HCT116 (cell line): Measurements from ENCODE around the gene C12orf57. TPM values are rescaled to one million over a fixed set of nuclear protein-coding genes. Genes with fewer than 3 reads are reported as not detected.

Experiments
- ATAC-seq: fragments of 200-7000 bp; cut with Tn5 transposase; 2 replicates; pipeline ENCODE4 v1.9.1; 2020; ENCODE audit warnings: mild to moderate bottlenecking, moderate library complexity
- BruUV-seq: library from RNA; stranded (reverse); fragments of 400-500 nt; replicated peaks from 2 replicates; lab custom pipeline; 2021; lab: Mats Ljungman, UMichigan
- CTCF ChIA-PET: fragments of 300-600 bp; sonication (Branson Sonifier 250); formaldehyde crosslinking; loops from one replicate; lab custom pipeline; 2021; ENCODE audit warnings: antibody characterized with exemption; lab: Charles Lee
- POLR2A ChIA-PET: fragments of 300-600, 350-600 bp; sonication (Branson Sonifier 250); formaldehyde crosslinking; loops from one replicate; lab custom pipeline; 2021; ENCODE audit warnings: antibody characterized with exemption; lab: Charles Lee
- RAD21 ChIA-PET, 2 experiments: fragments of 300-600 bp; sonication (Branson Sonifier 250); formaldehyde crosslinking; loops; one replicate each; lab custom pipeline; 2023; ENCODE audit warnings: low total read pairs in 2 of 2; ENCODE audit not compliant: uncharacterized antibody in 2 of 2, unreplicated experiment in 2 of 2, low non-redundant PET in 1 of 2; lab: Charles Lee
- DNase-seq: peaks from one replicate; pipeline ENCODE4 v3.0.0-alpha.2; 2010; ENCODE audit warnings: low read depth, low spot score
- H2AFZ ChIP-seq: fragments of 200-600 bp; shearing (Covaris generic), sonication (generic); 2 replicates; pipeline ENCODE4 v1.6.1; 2017; ENCODE audit warnings: low read depth, mixed run types, mixed read lengths, antibody characterized with exemption, low read length; ENCODE audit not compliant: poor library complexity, severe bottlenecking
- H3K27ac ChIP-seq: 2 replicates; pipeline ENCODE4 v1.5.1; 2012; ENCODE audit warnings: low read depth, low read length
- H3K27me3 ChIP-seq: fragments of 200-600 bp; sonication (generic); 2 replicates; pipeline ENCODE4 v1.6.1; 2016; ENCODE audit warnings: mixed run types, low read length, mixed read lengths; ENCODE audit not compliant: insufficient read depth
- H3K36me3 ChIP-seq, 2 experiments: fragments of 200-500 bp in 1 of 2; fragments of 200-600 bp in 1 of 2; sonication (Bioruptor generic) in 1 of 2; sonication (generic) in 1 of 2; 2 replicates each; pipeline versions ENCODE4 v1.5.1 to v1.6.1; 2014 to 2016; ENCODE audit warnings: low read length in 2 of 2, inconsistent platforms in 1 of 2, mixed read lengths in 1 of 2, mixed run types in 1 of 2; ENCODE audit not compliant: insufficient read depth in 2 of 2, control insufficient read depth in 1 of 2
- H3K4me1 ChIP-seq, 2 experiments: fragments of 200-600 bp in 1 of 2; sonication (generic) in 1 of 2; 2 replicates each; pipeline versions ENCODE4 v1.5.1 to v1.6.1; 2012 to 2017; ENCODE audit warnings: low read length in 2 of 2, inconsistent platforms in 1 of 2, mild to moderate bottlenecking in 1 of 2, mixed read lengths in 1 of 2, mixed run types in 1 of 2, moderate library complexity in 1 of 2; ENCODE audit not compliant: insufficient read depth in 2 of 2, control insufficient read depth in 1 of 2
- H3K4me2 ChIP-seq: fragments of 200-600 bp; sonication (generic); 2 replicates; pipeline ENCODE4 v1.6.1; 2017; ENCODE audit warnings: mixed run types, low read length, mixed read lengths
- H3K4me3 ChIP-seq, 2 experiments: fragments of 200-600 bp in 1 of 2; sonication (generic) in 1 of 2; replicated peaks in 1 of 2; 2 replicates each; pipeline ENCODE4 v1.5.1; 2011 to 2016; ENCODE audit warnings: low read length in 2 of 2, control low read depth in 1 of 2, low read depth in 1 of 2, mild to moderate bottlenecking in 1 of 2, mixed read lengths in 1 of 2, mixed run types in 1 of 2
- H3K79me2 ChIP-seq: fragments of 200-600 bp; sonication (generic); 2 replicates; pipeline ENCODE4 v1.6.1; 2017; ENCODE audit warnings: mild to moderate bottlenecking, mixed run types, low read length, moderate library complexity, mixed read lengths; ENCODE audit not compliant: insufficient read depth
- H3K9ac ChIP-seq: fragments of 200-600 bp; sonication (generic); 2 replicates; pipeline ENCODE4 v1.6.1; 2016; ENCODE audit warnings: low read length, mixed read lengths
- H3K9me2 ChIP-seq: fragments of 200-600 bp; sonication (generic), shearing (Covaris generic); 2 replicates; pipeline ENCODE4 v1.6.1; 2017; ENCODE audit warnings: mixed run types, mild to moderate bottlenecking, moderate library complexity; ENCODE audit not compliant: insufficient read depth
- H3K9me3 ChIP-seq, 2 experiments: fragments of 200-500 bp in 1 of 2; fragments of 200-600 bp in 1 of 2; sonication (Bioruptor generic) in 1 of 2; sonication (generic) in 1 of 2; 2 replicates each; pipeline ENCODE4 v1.6.1; 2014 to 2017; ENCODE audit warnings: low read length in 2 of 2, mixed read lengths in 2 of 2, inconsistent platforms in 1 of 2, low read depth in 1 of 2, mild to moderate bottlenecking in 1 of 2, mixed run types in 1 of 2, moderate library complexity in 1 of 2; ENCODE audit not compliant: control insufficient read depth in 1 of 2, insufficient read depth in 1 of 2
- H4K20me1 ChIP-seq: fragments of 200-600 bp; sonication (generic), shearing (Covaris generic); 2 replicates; pipeline ENCODE4 v1.6.1; 2017; ENCODE audit warnings: mixed run types, mild to moderate bottlenecking, moderate library complexity; ENCODE audit not compliant: insufficient read depth
- EZH2 ChIP-seq: fragments of 200-600 bp; sonication (generic); IDR thresholded peaks from 2 replicates; pipeline ENCODE4 v1.6.1; 2017; ENCODE audit warnings: antibody characterized with exemption, mixed run types
- TCF7L2 ChIP-seq: IDR thresholded peaks from 2 replicates; pipeline ENCODE4 v1.7.0; 2011; ENCODE audit warnings: borderline replicate concordance, inconsistent platforms; ENCODE audit not compliant: insufficient read depth, insufficient read length; ENCODE audit errors: extremely low read depth
- YY1 ChIP-seq: IDR thresholded peaks from 2 replicates; pipeline ENCODE4 v1.6.1; 2011; ENCODE audit warnings: low read length, low read depth, moderate library complexity, mild to moderate bottlenecking; ENCODE audit not compliant: insufficient replicate concordance; ENCODE audit errors: extremely low read depth
- ZNF274 ChIP-seq: fragments of 200-500 bp; sonication (Bioruptor generic); IDR thresholded peaks from 2 replicates; pipeline ENCODE4 v1.6.1; 2014; ENCODE audit warnings: mild to moderate bottlenecking, low read depth, low read length, inconsistent platforms
- intact Hi-C: fragments of 100-400 bp; cut with micrococcal nuclease; formaldehyde crosslinking; loops from 2 replicates; pipeline ENCODE4 v1.10.0; 2022
- total RNA-seq: library from RNA; stranded (reverse); gene quantifications from one replicate; pipeline ENCODE4 v1.2.1, GENCODE V29; 2021; ENCODE audit not compliant: unreplicated experiment
- TF ChIP-seq, protein P1 (sequence below), 3 experiments: fragments of 200-600 bp in 1 of 3; sonication (generic) in 1 of 3; IDR thresholded peaks in 2 of 3; conservative IDR thresholded peaks in 1 of 3; 2 replicates each; pipeline ENCODE4 v1.5.1; 2012 to 2017; ENCODE audit warnings: low read depth in 2 of 3, low read length in 2 of 3, antibody characterized with exemption in 1 of 3, borderline replicate concordance in 1 of 3, control low read depth in 1 of 3, mild to moderate bottlenecking in 1 of 3, mixed read lengths in 1 of 3, mixed run types in 1 of 3, moderate library complexity in 1 of 3; ENCODE audit not compliant: insufficient read depth in 1 of 3
- TF ChIP-seq, protein P2 (sequence below): IDR thresholded peaks from 2 replicates; pipeline ENCODE4 v1.6.1; 2012; ENCODE audit warnings: low read depth
- TF ChIP-seq, protein P3 (sequence below): IDR thresholded peaks from 2 replicates; pipeline ENCODE4 v1.6.1; 2011; ENCODE audit warnings: mild to moderate bottlenecking, low read length, moderate library complexity; ENCODE audit not compliant: insufficient replicate concordance; ENCODE audit errors: extremely low read depth

Gene C12orf57
- total RNA-seq, 1 experiment from 2014 or later = 202 TPM

DNA sequence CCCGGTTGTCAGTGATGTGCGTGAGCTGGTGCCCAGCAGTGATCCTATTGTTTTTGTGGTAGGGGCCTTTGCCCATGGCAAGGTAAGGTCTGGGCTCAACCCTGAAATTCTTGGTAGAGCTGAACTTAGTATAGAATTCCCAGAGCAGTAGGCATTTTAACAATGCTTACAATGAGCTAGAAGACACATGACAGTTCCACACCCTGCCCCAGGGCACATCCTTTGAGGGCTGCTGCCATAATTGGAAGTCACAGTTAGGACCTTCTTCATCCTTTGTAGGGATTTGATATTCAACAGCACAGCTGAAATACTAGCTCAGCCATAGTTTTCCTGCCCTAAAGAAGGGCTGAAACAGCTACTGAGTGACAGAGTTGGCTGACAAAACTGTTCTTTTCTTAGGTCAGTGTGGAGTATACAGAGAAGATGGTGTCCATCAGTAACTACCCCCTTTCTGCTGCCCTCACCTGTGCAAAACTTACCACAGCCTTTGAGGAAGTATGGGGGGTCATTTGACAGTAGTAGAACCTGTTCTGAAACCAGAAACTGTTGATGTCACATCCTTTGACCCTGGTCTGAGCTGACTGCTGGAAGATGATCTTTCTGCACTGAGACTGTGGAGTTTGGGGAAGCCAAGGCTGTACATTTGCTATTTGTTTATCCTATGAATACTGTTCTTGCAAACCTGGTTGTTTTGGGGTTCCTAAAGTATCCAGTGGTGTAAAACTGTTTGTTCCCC is 31.6 kb downstream of the C12orf57 start:
- H3K4me2 ChIP-seq = no peak overlapping the region
- CTCF ChIA-PET = no interaction called here
- POLR2A ChIA-PET = interaction anchor here (1.0 to 1.9 kb wide), 3 partner anchors 29 to 43 kb away, joined by 3 to 7 read pairs (median 3); partner anchors contain the start of genes C12orf57, LPCAT3 and RNU7-1
- peaks cover 7 to 11% of the 10 kb centered on the region in 2 experiments for H3K4me1 ChIP-seq
- peaks cover 42% of the 10 kb centered on the region for H3K79me2 ChIP-seq
- no peak overlapping the region for H3K4me3 ChIP-seq
- BruUV-seq = no TSS peak
- H3K27ac ChIP-seq = no peak overlapping the region
- ATAC-seq (no peak), DNase-seq (no peak)
- no peak overlapping the region for H3K9ac ChIP-seq
- RAD21 ChIA-PET = no interaction called here
- TF ChIP-seq YY1 = no peak
- H3K9me2 ChIP-seq = no peaks in the 10 kb centered on the region
- no peaks in the 10 kb centered on the region for H4K20me1 ChIP-seq
- H3K9me3 ChIP-seq = no peaks in the 10 kb centered on the region
- intact Hi-C loops = no loop called here
- H3K27me3 ChIP-seq = no peaks in the 10 kb centered on the region
- no peak overlapping the region for H2AFZ ChIP-seq
- H3K36me3 ChIP-seq = peaks cover 43 to 56% of the 10 kb centered on the region in 2 experiments

DNA sequence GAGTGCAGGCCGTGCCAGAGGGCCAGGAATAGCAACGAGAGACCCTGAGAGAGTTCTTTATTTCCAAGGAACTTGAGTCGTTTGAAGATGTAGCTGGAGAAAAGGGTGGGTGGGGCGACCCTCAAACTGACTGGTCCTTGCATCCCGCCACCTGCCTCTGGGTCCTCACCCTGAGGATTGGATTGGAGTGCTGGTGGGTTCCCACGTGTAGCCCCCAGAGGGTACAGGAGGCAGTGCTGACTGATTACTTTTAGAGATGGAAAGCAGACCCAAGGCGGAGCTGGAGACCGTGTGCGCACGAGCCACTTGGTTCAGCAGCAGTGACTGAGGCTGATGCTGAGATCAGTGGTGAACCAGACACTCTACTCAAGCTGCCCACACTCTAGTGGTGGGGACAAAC is 33.8 kb downstream of the C12orf57 start:
- Histone ChIP-seq H4K20me1 (no peaks in the 10 kb centered on the region), H3K9ac (no peak overlapping the region), H3K4me2 (no peak overlapping the region), H3K79me2 (peaks cover 21% of the 10 kb centered on the region), H3K9me3 (no peaks in the 10 kb centered on the region), H3K9me2 (no peaks in the 10 kb centered on the region), H3K27me3 (no peaks in the 10 kb centered on the region), H3K27ac (no peak overlapping the region), H3K4me3 (no peak overlapping the region), H3K36me3 (peaks cover 60% of the 10 kb centered on the region in 2 experiments), H3K4me1 (peaks cover 0 to under 1% of the 10 kb centered on the region in 2 experiments; a peak in 2 of 4 replicates), H2AFZ (no peak overlapping the region)
- ATAC-seq (peak; percentile 21; the same call in 1 of the 2 replicates), DNase-seq (no peak)
- BruUV-seq = no TSS peak
- intact Hi-C loops = no loop called here
- CTCF ChIA-PET = interaction anchor here (1.0 to 1.4 kb wide), 2 partner anchors 13 to 33 kb away, joined by 3 read pairs; no protein-coding TSS in a partner anchor
- POLR2A ChIA-PET = interaction anchor here (1.4 kb wide), 1 partner anchor 131 kb away, joined by 3 read pairs; the partner anchor contains the start of gene C1RL
- RAD21 ChIA-PET = no interaction called here
- TF ChIP-seq, protein P1, sequence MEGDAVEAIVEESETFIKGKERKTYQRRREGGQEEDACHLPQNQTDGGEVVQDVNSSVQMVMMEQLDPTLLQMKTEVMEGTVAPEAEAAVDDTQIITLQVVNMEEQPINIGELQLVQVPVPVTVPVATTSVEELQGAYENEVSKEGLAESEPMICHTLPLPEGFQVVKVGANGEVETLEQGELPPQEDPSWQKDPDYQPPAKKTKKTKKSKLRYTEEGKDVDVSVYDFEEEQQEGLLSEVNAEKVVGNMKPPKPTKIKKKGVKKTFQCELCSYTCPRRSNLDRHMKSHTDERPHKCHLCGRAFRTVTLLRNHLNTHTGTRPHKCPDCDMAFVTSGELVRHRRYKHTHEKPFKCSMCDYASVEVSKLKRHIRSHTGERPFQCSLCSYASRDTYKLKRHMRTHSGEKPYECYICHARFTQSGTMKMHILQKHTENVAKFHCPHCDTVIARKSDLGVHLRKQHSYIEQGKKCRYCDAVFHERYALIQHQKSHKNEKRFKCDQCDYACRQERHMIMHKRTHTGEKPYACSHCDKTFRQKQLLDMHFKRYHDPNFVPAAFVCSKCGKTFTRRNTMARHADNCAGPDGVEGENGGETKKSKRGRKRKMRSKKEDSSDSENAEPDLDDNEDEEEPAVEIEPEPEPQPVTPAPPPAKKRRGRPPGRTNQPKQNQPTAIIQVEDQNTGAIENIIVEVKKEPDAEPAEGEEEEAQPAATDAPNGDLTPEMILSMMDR (IDR thresholded peaks at IDR 0.05 in 2 of 3, conservative IDR thresholded peaks at IDR 0.05 in 1 of 3; ENCODE audit: borderline replicate concordance in 1 of 3, insufficient read depth in 1 of 3, low read depth in 2 of 3, low read length in 2 of 3) = no peak
- no peak for TF ChIP-seq EZH2
- no peak for TF ChIP-seq ZNF274
- no peak for TF ChIP-seq TCF7L2
- TF ChIP-seq, protein P2, sequence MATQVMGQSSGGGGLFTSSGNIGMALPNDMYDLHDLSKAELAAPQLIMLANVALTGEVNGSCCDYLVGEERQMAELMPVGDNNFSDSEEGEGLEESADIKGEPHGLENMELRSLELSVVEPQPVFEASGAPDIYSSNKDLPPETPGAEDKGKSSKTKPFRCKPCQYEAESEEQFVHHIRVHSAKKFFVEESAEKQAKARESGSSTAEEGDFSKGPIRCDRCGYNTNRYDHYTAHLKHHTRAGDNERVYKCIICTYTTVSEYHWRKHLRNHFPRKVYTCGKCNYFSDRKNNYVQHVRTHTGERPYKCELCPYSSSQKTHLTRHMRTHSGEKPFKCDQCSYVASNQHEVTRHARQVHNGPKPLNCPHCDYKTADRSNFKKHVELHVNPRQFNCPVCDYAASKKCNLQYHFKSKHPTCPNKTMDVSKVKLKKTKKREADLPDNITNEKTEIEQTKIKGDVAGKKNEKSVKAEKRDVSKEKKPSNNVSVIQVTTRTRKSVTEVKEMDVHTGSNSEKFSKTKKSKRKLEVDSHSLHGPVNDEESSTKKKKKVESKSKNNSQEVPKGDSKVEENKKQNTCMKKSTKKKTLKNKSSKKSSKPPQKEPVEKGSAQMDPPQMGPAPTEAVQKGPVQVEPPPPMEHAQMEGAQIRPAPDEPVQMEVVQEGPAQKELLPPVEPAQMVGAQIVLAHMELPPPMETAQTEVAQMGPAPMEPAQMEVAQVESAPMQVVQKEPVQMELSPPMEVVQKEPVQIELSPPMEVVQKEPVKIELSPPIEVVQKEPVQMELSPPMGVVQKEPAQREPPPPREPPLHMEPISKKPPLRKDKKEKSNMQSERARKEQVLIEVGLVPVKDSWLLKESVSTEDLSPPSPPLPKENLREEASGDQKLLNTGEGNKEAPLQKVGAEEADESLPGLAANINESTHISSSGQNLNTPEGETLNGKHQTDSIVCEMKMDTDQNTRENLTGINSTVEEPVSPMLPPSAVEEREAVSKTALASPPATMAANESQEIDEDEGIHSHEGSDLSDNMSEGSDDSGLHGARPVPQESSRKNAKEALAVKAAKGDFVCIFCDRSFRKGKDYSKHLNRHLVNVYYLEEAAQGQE = no peak
- TF ChIP-seq, protein P3, sequence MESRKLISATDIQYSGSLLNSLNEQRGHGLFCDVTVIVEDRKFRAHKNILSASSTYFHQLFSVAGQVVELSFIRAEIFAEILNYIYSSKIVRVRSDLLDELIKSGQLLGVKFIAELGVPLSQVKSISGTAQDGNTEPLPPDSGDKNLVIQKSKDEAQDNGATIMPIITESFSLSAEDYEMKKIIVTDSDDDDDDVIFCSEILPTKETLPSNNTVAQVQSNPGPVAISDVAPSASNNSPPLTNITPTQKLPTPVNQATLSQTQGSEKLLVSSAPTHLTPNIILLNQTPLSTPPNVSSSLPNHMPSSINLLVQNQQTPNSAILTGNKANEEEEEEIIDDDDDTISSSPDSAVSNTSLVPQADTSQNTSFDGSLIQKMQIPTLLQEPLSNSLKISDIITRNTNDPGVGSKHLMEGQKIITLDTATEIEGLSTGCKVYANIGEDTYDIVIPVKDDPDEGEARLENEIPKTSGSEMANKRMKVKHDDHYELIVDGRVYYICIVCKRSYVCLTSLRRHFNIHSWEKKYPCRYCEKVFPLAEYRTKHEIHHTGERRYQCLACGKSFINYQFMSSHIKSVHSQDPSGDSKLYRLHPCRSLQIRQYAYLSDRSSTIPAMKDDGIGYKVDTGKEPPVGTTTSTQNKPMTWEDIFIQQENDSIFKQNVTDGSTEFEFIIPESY = no peak
